Right cardiac atrium (tissue), 5 donors: ENCODE measurements around the gene TRA2B. TPM values are rescaled to one million over a fixed set of nuclear protein-coding genes. Genes with fewer than 3 reads are reported as not detected.
A peak's percentile ranks its signal among the peaks of the same experiment; 100 is the strongest.

Experiments
- ATAC-seq, 2 donors: fragments of 200-7000 bp; cut with Tn5 transposase; one replicate each; pipeline versions ENCODE4 v1.8.0 to v1.9.1; 2020; ENCODE audit warnings: moderate library complexity in 2 of 2, mild to moderate bottlenecking in 1 of 2
- DNase-seq, 3 donors: peaks; one replicate each; pipeline ENCODE4 v3.0.0-alpha.2; 2020
- H3K27ac ChIP-seq: one replicate; pipeline ENCODE4 v1.5.1; 2013; ENCODE audit warnings: mild to moderate bottlenecking, low read length, control low read depth, moderate library complexity
- H3K27me3 ChIP-seq: one replicate; pipeline ENCODE4 v1.6.1; 2013; ENCODE audit not compliant: control insufficient read depth, insufficient read depth
- H3K4me1 ChIP-seq: one replicate; pipeline ENCODE4 v1.6.1; 2013; ENCODE audit warnings: low read length; ENCODE audit not compliant: control insufficient read depth, insufficient read depth
- H3K4me3 ChIP-seq: one replicate; pipeline ENCODE4 v1.5.1; 2013; ENCODE audit warnings: low read length, control low read depth
- H3K9me3 ChIP-seq: one replicate; pipeline ENCODE4 v1.6.1; 2013; ENCODE audit warnings: low read length; ENCODE audit not compliant: control insufficient read depth
- WGBS: extraction: QIAGEN DNeasy Blood & Tissue Kit; methylation state at CpG from one replicate; pipeline ENCODE4 v1.1.7; 2013; 5-methylcytosine and 5-hydroxymethylcytosine counted together
- intact Hi-C, 4 donors: fragments of 100-400 bp; cut with DNase I; formaldehyde crosslinking; loops; one replicate each; pipeline versions ENCODE4 v1.11.0 to v1.14.0; 2022 to 2023
- polyA plus RNA-seq: library from polyadenylated mRNA; stranded (reverse); fragments of 200-250 nt; gene quantifications from one replicate; pipeline ENCODE4 v1.2.3, GENCODE V29; 2013
- total RNA-seq, 4 donors: library from RNA; stranded (reverse); fragmentation: NEBNext Ultra II Directional; extraction: Animal tissue kit (Norgen Biotek cat#: 25700); gene quantifications; one replicate each; pipeline ENCODE4 v1.2.1, GENCODE V29; 2021
- donor health status: healthy with polysubstance abuse.
- donor health status: DM: no; HTN: yes; CAD: no.
- donor health status: DM: no; HTN: no; CAD: no.
- donor health status: DM: no; HTN: yes; CAD: no; lungs with severe emphysema.
- donor health status: DM: yes; HTN: yes; CAD: no.

TRA2B gene
- total and polyA plus RNA-seq, 5 donors: 45.8 to 79.7 (median 53.2) TPM

- intact Hi-C loops: no loop called here
- 39% methylated on average over 6 of the region's 6 CpGs for WGBS
- DNase-seq (peak; percentile 81 to 94 (median 91)), ATAC-seq (peak; percentile 74 to 75)
- Histone ChIP-seq H3K27me3 (no peaks in the 10 kb centered on the region), H3K9me3 (no peaks in the 10 kb centered on the region), H3K4me3 (no peak overlapping the region), H3K27ac (no peak overlapping the region), H3K4me1 (no peaks in the 10 kb centered on the region)
Observed at GRCh38 chr3:185976977-185977678, 39.3 kb upstream of the TRA2B start.

- intact Hi-C loops: no loop called here
- DNase-seq (no peak), ATAC-seq (no peak)
- H3K4me3 ChIP-seq: no peak overlapping the region
- no peaks in the 10 kb centered on the region for H3K4me1 ChIP-seq
- H3K27me3 ChIP-seq: no peaks in the 10 kb centered on the region
- 94% methylated on average over 2 of the region's 2 CpGs for WGBS
- no peaks in the 10 kb centered on the region for H3K9me3 ChIP-seq
- H3K27ac ChIP-seq: no peak overlapping the region
Observed at GRCh38 chr3:185976100-185976499, 38.3 kb upstream of the TRA2B start.

- ATAC-seq: no peak
- DNase-seq: no peak
Observed at GRCh38 chr3:185971579-185971978, 33.8 kb upstream of the TRA2B start.

GRCh38 chr3:185968168-185968567, 30.4 kb upstream of the TRA2B start:
- ATAC-seq (no peak), DNase-seq (no peak)
- intact Hi-C loops: no loop called here
- Histone ChIP-seq H3K4me3 (no peak overlapping the region), H3K4me1 (no peaks in the 10 kb centered on the region), H3K27me3 (no peaks in the 10 kb centered on the region), H3K9me3 (no peaks in the 10 kb centered on the region), H3K27ac (no peak overlapping the region)
- 73% methylated on average over 2 of the region's 2 CpGs for WGBS

More at GRCh38 chr3:185971579-185971978, 33.8 kb upstream of the TRA2B start:
- Histone ChIP-seq H3K9me3 (no peaks in the 10 kb centered on the region), H3K27me3 (no peaks in the 10 kb centered on the region), H3K27ac (no peak overlapping the region), H3K4me3 (no peak overlapping the region), H3K4me1 (no peaks in the 10 kb centered on the region)
- WGBS: 93% methylated on average over 18 of the region's 18 CpGs
- intact Hi-C loops: no loop called here

GRCh38 chr3:185966655-185967054, 28.8 kb upstream of the TRA2B start:
- Histone ChIP-seq H3K9me3 (no peaks in the 10 kb centered on the region), H3K27me3 (no peaks in the 10 kb centered on the region), H3K4me3 (no peak overlapping the region), H3K27ac (no peak overlapping the region), H3K4me1 (no peaks in the 10 kb centered on the region)
- intact Hi-C loops: no loop called here
- DNase-seq (no peak), ATAC-seq (no peak)
- WGBS: 79% methylated on average over 2 of the region's 2 CpGs

GRCh38 chr3:185965496-185965895, 27.7 kb upstream of the TRA2B start:
- Histone ChIP-seq H3K27me3 (no peaks in the 10 kb centered on the region), H3K27ac (no peak overlapping the region), H3K9me3 (no peaks in the 10 kb centered on the region), H3K4me1 (no peaks in the 10 kb centered on the region), H3K4me3 (no peak overlapping the region)
- ATAC-seq: no peak
- intact Hi-C loops: no loop called here
- WGBS: 70% methylated on average over 2 of the region's 2 CpGs
- no peak for DNase-seq

GRCh38 chr3:185961675-185962232, 23.9 kb upstream of the TRA2B start:
- Histone ChIP-seq H3K27ac (no peak overlapping the region), H3K4me1 (no peaks in the 10 kb centered on the region), H3K27me3 (no peaks in the 10 kb centered on the region), H3K9me3 (no peaks in the 10 kb centered on the region), H3K4me3 (no peak overlapping the region)
- 93% methylated on average over 4 of the region's 4 CpGs for WGBS
- intact Hi-C loops: no loop called here
- ATAC-seq (no peak), DNase-seq (no peak)

- no peaks in the 10 kb centered on the region for H3K27me3 ChIP-seq
- no peaks in the 10 kb centered on the region for H3K9me3 ChIP-seq
- H3K4me3 ChIP-seq: no peak overlapping the region
- no peak for DNase-seq
- H3K4me1 ChIP-seq: no peaks in the 10 kb centered on the region
- intact Hi-C loops: no loop called here
- peak; percentile 56 to 61 for ATAC-seq
- 84% methylated on average over 4 of the region's 4 CpGs for WGBS
- H3K27ac ChIP-seq: no peak overlapping the region
Observed at GRCh38 chr3:185960522-185961288, 22.9 kb upstream of the TRA2B start.

GRCh38 chr3:185959609-185960521, 22.1 kb upstream of the TRA2B start:
- no peaks in the 10 kb centered on the region for H3K27me3 ChIP-seq
- intact Hi-C loops: no loop called here
- H3K4me3 ChIP-seq: no peak overlapping the region
- H3K27ac ChIP-seq: no peak overlapping the region
- 40% methylated on average over 5 of the region's 5 CpGs for WGBS
- ATAC-seq: peak; percentile 75 to 77
- no peaks in the 10 kb centered on the region for H3K9me3 ChIP-seq
- DNase-seq: no peak
- no peaks in the 10 kb centered on the region for H3K4me1 ChIP-seq

GRCh38 chr3:185958626-185959025, 20.8 kb upstream of the TRA2B start:
- no peaks in the 10 kb centered on the region for H3K27me3 ChIP-seq
- ATAC-seq (peak in 1 of 2 donors; percentile 15), DNase-seq (no peak)
- no peaks in the 10 kb centered on the region for H3K4me1 ChIP-seq
- intact Hi-C loops: no loop called here
- H3K27ac ChIP-seq: no peak overlapping the region
- H3K9me3 ChIP-seq: no peaks in the 10 kb centered on the region
- WGBS: 73% methylated on average over 2 of the region's 2 CpGs
- H3K4me3 ChIP-seq: no peak overlapping the region
